HCT116 (cell line): ENCODE results near the gene RPS6KA2. TPM values are rescaled to one million over a fixed set of nuclear protein-coding genes. Genes with fewer than 3 reads are reported as not detected.
"Not testable (repeated sequence)": the region's sequence is repeated elsewhere in the genome, so short reads cannot be mapped to it uniquely, and the experiment has no call there.

Experiments used
- ATAC-seq: fragments of 200-7000 bp; cut with Tn5 transposase; 2 replicates; pipeline ENCODE4 v1.9.1; 2020; ENCODE audit warnings: mild to moderate bottlenecking, moderate library complexity
- BruUV-seq: library from RNA; stranded (reverse); fragments of 400-500 nt; replicated peaks from 2 replicates; lab custom pipeline; 2021; lab: Mats Ljungman, UMichigan
- CTCF ChIA-PET: fragments of 300-600 bp; sonication (Branson Sonifier 250); formaldehyde crosslinking; loops from one replicate; lab custom pipeline; 2021; ENCODE audit warnings: antibody characterized with exemption; lab: Charles Lee
- POLR2A ChIA-PET: fragments of 300-600, 350-600 bp; sonication (Branson Sonifier 250); formaldehyde crosslinking; loops from one replicate; lab custom pipeline; 2021; ENCODE audit warnings: antibody characterized with exemption; lab: Charles Lee
- RAD21 ChIA-PET, 2 experiments: fragments of 300-600 bp; sonication (Branson Sonifier 250); formaldehyde crosslinking; loops; one replicate each; lab custom pipeline; 2023; ENCODE audit warnings: low total read pairs in 2 of 2; ENCODE audit not compliant: uncharacterized antibody in 2 of 2, unreplicated experiment in 2 of 2, low non-redundant PET in 1 of 2; lab: Charles Lee
- DNase-seq: peaks from one replicate; pipeline ENCODE4 v3.0.0-alpha.2; 2010; ENCODE audit warnings: low read depth, low spot score
- H2AFZ ChIP-seq: fragments of 200-600 bp; shearing (Covaris generic), sonication (generic); 2 replicates; pipeline ENCODE4 v1.6.1; 2017; ENCODE audit warnings: low read depth, mixed run types, mixed read lengths, antibody characterized with exemption, low read length; ENCODE audit not compliant: poor library complexity, severe bottlenecking
- H3K27ac ChIP-seq: 2 replicates; pipeline ENCODE4 v1.5.1; 2012; ENCODE audit warnings: low read depth, low read length
- H3K27me3 ChIP-seq: fragments of 200-600 bp; sonication (generic); 2 replicates; pipeline ENCODE4 v1.6.1; 2016; ENCODE audit warnings: mixed run types, low read length, mixed read lengths; ENCODE audit not compliant: insufficient read depth
- H3K36me3 ChIP-seq, 2 experiments: fragments of 200-500 bp in 1 of 2; fragments of 200-600 bp in 1 of 2; sonication (Bioruptor generic) in 1 of 2; sonication (generic) in 1 of 2; 2 replicates each; pipeline versions ENCODE4 v1.5.1 to v1.6.1; 2014 to 2016; ENCODE audit warnings: low read length in 2 of 2, inconsistent platforms in 1 of 2, mixed read lengths in 1 of 2, mixed run types in 1 of 2; ENCODE audit not compliant: insufficient read depth in 2 of 2, control insufficient read depth in 1 of 2
- H3K4me1 ChIP-seq, 2 experiments: fragments of 200-600 bp in 1 of 2; sonication (generic) in 1 of 2; 2 replicates each; pipeline versions ENCODE4 v1.5.1 to v1.6.1; 2012 to 2017; ENCODE audit warnings: low read length in 2 of 2, inconsistent platforms in 1 of 2, mild to moderate bottlenecking in 1 of 2, mixed read lengths in 1 of 2, mixed run types in 1 of 2, moderate library complexity in 1 of 2; ENCODE audit not compliant: insufficient read depth in 2 of 2, control insufficient read depth in 1 of 2
- H3K4me2 ChIP-seq: fragments of 200-600 bp; sonication (generic); 2 replicates; pipeline ENCODE4 v1.6.1; 2017; ENCODE audit warnings: mixed run types, low read length, mixed read lengths
- H3K4me3 ChIP-seq, 2 experiments: fragments of 200-600 bp in 1 of 2; sonication (generic) in 1 of 2; replicated peaks in 1 of 2; 2 replicates each; pipeline ENCODE4 v1.5.1; 2011 to 2016; ENCODE audit warnings: low read length in 2 of 2, control low read depth in 1 of 2, low read depth in 1 of 2, mild to moderate bottlenecking in 1 of 2, mixed read lengths in 1 of 2, mixed run types in 1 of 2
- H3K79me2 ChIP-seq: fragments of 200-600 bp; sonication (generic); 2 replicates; pipeline ENCODE4 v1.6.1; 2017; ENCODE audit warnings: mild to moderate bottlenecking, mixed run types, low read length, moderate library complexity, mixed read lengths; ENCODE audit not compliant: insufficient read depth
- H3K9ac ChIP-seq: fragments of 200-600 bp; sonication (generic); 2 replicates; pipeline ENCODE4 v1.6.1; 2016; ENCODE audit warnings: low read length, mixed read lengths
- H3K9me2 ChIP-seq: fragments of 200-600 bp; sonication (generic), shearing (Covaris generic); 2 replicates; pipeline ENCODE4 v1.6.1; 2017; ENCODE audit warnings: mixed run types, mild to moderate bottlenecking, moderate library complexity; ENCODE audit not compliant: insufficient read depth
- H3K9me3 ChIP-seq, 2 experiments: fragments of 200-500 bp in 1 of 2; fragments of 200-600 bp in 1 of 2; sonication (Bioruptor generic) in 1 of 2; sonication (generic) in 1 of 2; 2 replicates each; pipeline ENCODE4 v1.6.1; 2014 to 2017; ENCODE audit warnings: low read length in 2 of 2, mixed read lengths in 2 of 2, inconsistent platforms in 1 of 2, low read depth in 1 of 2, mild to moderate bottlenecking in 1 of 2, mixed run types in 1 of 2, moderate library complexity in 1 of 2; ENCODE audit not compliant: control insufficient read depth in 1 of 2, insufficient read depth in 1 of 2
- H4K20me1 ChIP-seq: fragments of 200-600 bp; sonication (generic), shearing (Covaris generic); 2 replicates; pipeline ENCODE4 v1.6.1; 2017; ENCODE audit warnings: mixed run types, mild to moderate bottlenecking, moderate library complexity; ENCODE audit not compliant: insufficient read depth
- CBX3 ChIP-seq: IDR thresholded peaks from 2 replicates; pipeline ENCODE4 v1.6.1; 2012; ENCODE audit warnings: low read depth
- CTCF ChIP-seq, 3 experiments: fragments of 200-600 bp in 1 of 3; sonication (generic) in 1 of 3; IDR thresholded peaks in 2 of 3; conservative IDR thresholded peaks in 1 of 3; 2 replicates each; pipeline ENCODE4 v1.5.1; 2012 to 2017; ENCODE audit warnings: low read depth in 2 of 3, low read length in 2 of 3, antibody characterized with exemption in 1 of 3, borderline replicate concordance in 1 of 3, control low read depth in 1 of 3, mild to moderate bottlenecking in 1 of 3, mixed read lengths in 1 of 3, mixed run types in 1 of 3, moderate library complexity in 1 of 3; ENCODE audit not compliant: insufficient read depth in 1 of 3
- ELF1 ChIP-seq: IDR thresholded peaks from 2 replicates; pipeline ENCODE4 v1.6.1; 2012; ENCODE audit warnings: low read depth, borderline replicate concordance
- FOSL1 ChIP-seq: IDR thresholded peaks from 2 replicates; pipeline ENCODE4 v1.6.1; 2012; ENCODE audit warnings: low read depth
- JUND ChIP-seq: IDR thresholded peaks from 2 replicates; pipeline ENCODE4 v1.6.1; 2012
- POLR2A ChIP-seq: IDR thresholded peaks from 2 replicates; pipeline ENCODE4 v1.7.0; 2011; ENCODE audit warnings: borderline replicate concordance; ENCODE audit not compliant: insufficient read depth, insufficient read length; ENCODE audit errors: extremely low read depth
- RAD21 ChIP-seq: IDR thresholded peaks from 2 replicates; pipeline ENCODE4 v1.6.1; 2012; ENCODE audit warnings: low read depth, mild to moderate bottlenecking
- SIN3A ChIP-seq: IDR thresholded peaks from 2 replicates; pipeline ENCODE4 v1.6.1; 2012; ENCODE audit warnings: low read depth
- SP1 ChIP-seq: IDR thresholded peaks from 2 replicates; pipeline ENCODE4 v1.6.1; 2012; ENCODE audit warnings: low read depth
- SRF ChIP-seq: IDR thresholded peaks from 2 replicates; pipeline ENCODE4 v1.6.1; 2012; ENCODE audit warnings: low read depth
- TCF7L2 ChIP-seq: IDR thresholded peaks from 2 replicates; pipeline ENCODE4 v1.7.0; 2011; ENCODE audit warnings: borderline replicate concordance, inconsistent platforms; ENCODE audit not compliant: insufficient read depth, insufficient read length; ENCODE audit errors: extremely low read depth
- ZFX ChIP-seq: fragments of 450-650 bp; IDR thresholded peaks from 2 replicates; pipeline ENCODE4 v1.6.1; 2017
- intact Hi-C: fragments of 100-400 bp; cut with micrococcal nuclease; formaldehyde crosslinking; loops from 2 replicates; pipeline ENCODE4 v1.10.0; 2022
- total RNA-seq: library from RNA; stranded (reverse); gene quantifications from one replicate; pipeline ENCODE4 v1.2.1, GENCODE V29; 2021; ENCODE audit not compliant: unreplicated experiment

Gene RPS6KA2
- total RNA-seq, 1 experiment from 2014 or later: 8.5 TPM

- no peak for ATAC-seq
- H3K79me2 ChIP-seq: no peaks in the 10 kb centered on the region
- intact Hi-C loops: no loop called here
- no peak overlapping the region for H2AFZ ChIP-seq
- H3K4me2 ChIP-seq: no peak overlapping the region
- no peaks in the 10 kb centered on the region for H3K9me3 ChIP-seq
- no peaks in the 10 kb centered on the region for H3K4me1 ChIP-seq
- H3K27ac ChIP-seq: no peak overlapping the region
- POLR2A ChIA-PET: interaction anchor here (1.0 kb wide), 1 partner anchor 16 kb away, joined by 6 read pairs; no protein-coding TSS in a partner anchor
- no peaks in the 10 kb centered on the region for H3K27me3 ChIP-seq
- H3K36me3 ChIP-seq: no peaks in the 10 kb centered on the region
- RAD21 ChIA-PET: no interaction called here
- DNase-seq: no peak
- H3K9me2 ChIP-seq: no peaks in the 10 kb centered on the region
- no peak overlapping the region for H3K9ac ChIP-seq
- BruUV-seq: no TSS peak
- H4K20me1 ChIP-seq: no peaks in the 10 kb centered on the region
- no peak for TF ChIP-seq SIN3A
- no peak for TF ChIP-seq TCF7L2
- TF ChIP-seq JUND: no peak
- no peak for TF ChIP-seq SRF
- TF ChIP-seq ZFX: no peak
- no peak for TF ChIP-seq FOSL1
- TF ChIP-seq RAD21: no peak
- no peak for TF ChIP-seq SP1
- TF ChIP-seq ELF1: no peak
- TF ChIP-seq CBX3: no peak
- no peak for TF ChIP-seq POLR2A
- TF ChIP-seq CTCF (IDR thresholded peaks at IDR 0.05 in 2 of 3, conservative IDR thresholded peaks at IDR 0.05 in 1 of 3; ENCODE audit: borderline replicate concordance in 1 of 3, insufficient read depth in 1 of 3, low read depth in 2 of 3, low read length in 2 of 3): no peak
- CTCF ChIA-PET: interaction anchor here (2.9 kb wide), 1 partner anchor 17 kb away, joined by 8 read pairs; no protein-coding TSS in a partner anchor
- H3K4me3 ChIP-seq: no peak overlapping the region
These were observed 262.6 kb downstream of the RPS6KA2 start for GRCh38 chr6:166364456-166364855.

- RAD21 ChIA-PET, intact Hi-C loops, H3K4me1 ChIP-seq, H3K79me2 ChIP-seq, H3K9ac ChIP-seq, H3K27me3 ChIP-seq, H2AFZ ChIP-seq, BruUV-seq, POLR2A ChIA-PET, DNase-seq, H4K20me1 ChIP-seq, H3K4me2 ChIP-seq, H3K4me3 ChIP-seq, CTCF ChIA-PET, ATAC-seq, H3K27ac ChIP-seq, H3K36me3 ChIP-seq, H3K9me2 ChIP-seq, H3K9me3 ChIP-seq: not testable (repeated sequence)
These were observed 264.6 kb downstream of the RPS6KA2 start for GRCh38 chr6:166362427-166362826.
